CD14-positive monocyte (primary cell): ENCODE measurements around the gene CD96. TPM values are rescaled to one million over a fixed set of nuclear protein-coding genes. Genes with fewer than 3 reads are reported as not detected.

ENCODE experiments used
- DNase-seq, 3 donors: peaks; one replicate each; pipeline ENCODE4 v3.0.0-alpha.2; 2011 to 2022
- H2AFZ ChIP-seq: 2 replicates; pipeline ENCODE4 v1.6.0; 2012; ENCODE audit warnings: mild to moderate bottlenecking, low read depth, low read length, inconsistent platforms; ENCODE audit not compliant: insufficient read depth, poor library complexity, severe bottlenecking
- H3K27ac ChIP-seq, 2 donors: 1 replicate in 1 of 2; 2 replicates in 1 of 2; pipeline ENCODE4 v1.5.1; 2012 to 2013; ENCODE audit warnings: low read length in 2 of 2, control low read depth in 1 of 2, inconsistent platforms in 1 of 2, low read depth in 1 of 2, mild to moderate bottlenecking in 1 of 2
- H3K27me3 ChIP-seq, 2 donors: one replicate each; pipeline versions ENCODE4 v1.6.0 to v1.6.1; 2011 to 2013; ENCODE audit warnings: low read length in 2 of 2; ENCODE audit not compliant: control insufficient read depth in 2 of 2, insufficient read depth in 2 of 2
- H3K36me3 ChIP-seq, 2 donors: replicated peaks in 1 of 2; 1 replicate in 1 of 2; 2 replicates in 1 of 2; pipeline versions ENCODE4 v1.5.1 to v1.6.1; 2012 to 2013; ENCODE audit warnings: low read length in 2 of 2, control low read depth in 1 of 2, inconsistent platforms in 1 of 2, mild to moderate bottlenecking in 1 of 2; ENCODE audit not compliant: insufficient read depth in 2 of 2, control insufficient read depth in 1 of 2
- H3K4me1 ChIP-seq, 2 donors: 1 replicate in 1 of 2; 2 replicates in 1 of 2; pipeline versions ENCODE4 v1.5.1 to v1.6.1; 2012 to 2013; ENCODE audit warnings: low read length in 2 of 2, control low read depth in 1 of 2, inconsistent platforms in 1 of 2, mild to moderate bottlenecking in 1 of 2, moderate library complexity in 1 of 2; ENCODE audit not compliant: insufficient read depth in 2 of 2, control insufficient read depth in 1 of 2
- H3K4me2 ChIP-seq: replicated peaks from 2 replicates; pipeline ENCODE3; 2012; ENCODE audit warnings: low read length, moderate library complexity, mild to moderate bottlenecking; ENCODE audit not compliant: poor library complexity, severe bottlenecking; ENCODE audit errors: extremely low read depth
- H3K4me3 ChIP-seq, 3 experiments: fragments of 200-600 bp in 1 of 3; sonication (generic) in 1 of 3; replicated peaks in 1 of 3; 1 replicate in 2 of 3; 2 replicates in 1 of 3; pipeline ENCODE4 v1.5.1; 2011 to 2013; ENCODE audit warnings: low read length in 3 of 3, mild to moderate bottlenecking in 3 of 3, control low read depth in 2 of 3, low read depth in 2 of 3, inconsistent platforms in 1 of 3, moderate library complexity in 1 of 3
- H3K79me2 ChIP-seq: 2 replicates; pipeline ENCODE4 v1.6.0; 2012; ENCODE audit warnings: mild to moderate bottlenecking, control low read depth, inconsistent platforms, low read length, moderate library complexity; ENCODE audit not compliant: insufficient read depth
- H3K9ac ChIP-seq: 2 replicates; pipeline ENCODE4 v1.6.0; 2017; ENCODE audit warnings: low read length, mild to moderate bottlenecking; ENCODE audit not compliant: insufficient read depth, poor library complexity, severe bottlenecking
- H3K9me3 ChIP-seq, 2 donors: replicated peaks in 1 of 2; 1 replicate in 1 of 2; 2 replicates in 1 of 2; pipeline versions ENCODE4 v1.5.1 to v1.6.1; 2012 to 2013; ENCODE audit warnings: low read length in 2 of 2, control low read depth in 1 of 2; ENCODE audit not compliant: control insufficient read depth in 1 of 2, insufficient read depth in 1 of 2
- H4K20me1 ChIP-seq: 2 replicates; pipeline ENCODE4 v1.6.0; 2012; ENCODE audit warnings: mild to moderate bottlenecking, low read length, control low read depth, moderate library complexity; ENCODE audit not compliant: insufficient read depth
- H3K27ac Mint-ChIP-seq, 7 donors: one replicate each; pipeline ENCODE4 v1.8.0; 2020; ENCODE audit warnings: mild to moderate bottlenecking in 7 of 7, mixed read lengths in 7 of 7, moderate library complexity in 6 of 7, inconsistent platforms in 2 of 7
- H3K27me3 Mint-ChIP-seq, 3 donors: one replicate each; pipeline ENCODE4 v1.8.0; 2021 to 2022; ENCODE audit warnings: low read depth in 3 of 3, mild to moderate bottlenecking in 3 of 3, mixed read lengths in 3 of 3, moderate library complexity in 3 of 3, inconsistent platforms in 1 of 3
- H3K36me3 Mint-ChIP-seq, 2 donors: one replicate each; pipeline ENCODE4 v1.8.0; 2020; ENCODE audit warnings: mixed read lengths in 2 of 2, inconsistent platforms in 1 of 2, mild to moderate bottlenecking in 1 of 2
- H3K4me1 Mint-ChIP-seq: one replicate; pipeline ENCODE4 v1.8.0; 2020; ENCODE audit warnings: mild to moderate bottlenecking, mixed read lengths
- H3K4me3 Mint-ChIP-seq, 2 donors: one replicate each; pipeline ENCODE4 v1.8.0; 2020; ENCODE audit warnings: mild to moderate bottlenecking in 2 of 2, mixed read lengths in 2 of 2, moderate library complexity in 1 of 2
- H3K9me3 Mint-ChIP-seq, 7 donors: one replicate each; pipeline ENCODE4 v1.8.0; 2020 to 2022; ENCODE audit warnings: mixed read lengths in 7 of 7, mild to moderate bottlenecking in 6 of 7, moderate library complexity in 6 of 7, inconsistent platforms in 2 of 7
- CTCF ChIP-seq: fragments of 200-600 bp; IDR thresholded peaks from one replicate; pipeline ENCODE4 v1.8.0; 2022; ENCODE audit warnings: antibody characterized with exemption, mild to moderate bottlenecking
- WGBS: methylation state at CpG from one replicate; pipeline ENCODE4 v1.1.5; 2013; ENCODE audit warnings: missing lambda C conversion rate; ENCODE audit not compliant: insufficient coverage; 5-methylcytosine and 5-hydroxymethylcytosine counted together
- intact Hi-C, 2 donors: fragments of 100-400 bp; cut with micrococcal nuclease; formaldehyde crosslinking; loops; one replicate each; pipeline versions ENCODE4 v1.15.0 to v1.15.1; 2023
- polyA plus RNA-seq, 3 donors: library from polyadenylated mRNA; depleted of rRNA in 1 of 3; unstranded in 2 of 3; stranded (reverse) in 1 of 3; fragments of 300-500 nt in 2 of 3; fragments of >200 nt in 1 of 3; fragmentation: Illumina TruSeq in 2 of 3; gene quantifications; 1 replicate in 2 of 3; 2 replicates in 1 of 3; pipeline ENCODE4 v1.2.3, GENCODE V29; 2012 to 2021

The CD96 gene
- polyA plus RNA-seq, 3 donors: 0.05 to 0.97 (median 0.33) TPM

- no peak overlapping the region for H3K4me3 Mint-ChIP-seq
- Histone ChIP-seq H3K4me1 (peaks cover 26 to 32% of the 10 kb centered on the region in 2 donors), H3K4me3 (no peak overlapping the region), H3K4me2 (no peak overlapping the region), H3K79me2 (no peaks in the 10 kb centered on the region), H3K9ac (no peak overlapping the region), H2AFZ (no peak overlapping the region), H3K27ac (no peak overlapping the region), H3K27me3 (no peaks in the 10 kb centered on the region), H3K9me3 (peaks cover 9 to 11% of the 10 kb centered on the region in 2 donors), H3K36me3 (no peaks in the 10 kb centered on the region), H4K20me1 (no peaks in the 10 kb centered on the region)
- H3K27me3 Mint-ChIP-seq: peaks cover 0 to 4% (median 3%) of the 10 kb centered on the region in 3 donors
- WGBS: 100% methylated on average over 1 of the region's 4 CpGs
- no peak for DNase-seq
- TF ChIP-seq CTCF: no peak
- intact Hi-C loops: no loop called here
- H3K36me3 Mint-ChIP-seq: peaks cover 0 to 5% of the 10 kb centered on the region in 2 donors
- peaks cover 32% of the 10 kb centered on the region for H3K4me1 Mint-ChIP-seq
- H3K27ac Mint-ChIP-seq: no peak overlapping the region
- peaks cover 7 to 29% (median 20%) of the 10 kb centered on the region in 7 donors for H3K9me3 Mint-ChIP-seq
Measured at GRCh38 chr3:111666041-111666735, 124.2 kb downstream of the CD96 start.

GRCh38 chr3:111667170-111667569, 125.2 kb downstream of the CD96 start:
- no peak for TF ChIP-seq CTCF
- Histone ChIP-seq H3K36me3 (no peaks in the 10 kb centered on the region), H3K27ac (peak overlapping the region; percentile 58 to 75), H4K20me1 (no peaks in the 10 kb centered on the region), H3K4me3 (peak overlapping the region in 1 of 3 experiments; percentile 9), H3K4me1 (peaks cover 26 to 32% of the 10 kb centered on the region in 2 donors), H2AFZ (no peak overlapping the region), H3K27me3 (no peaks in the 10 kb centered on the region), H3K9ac (no peak overlapping the region), H3K4me2 (peak overlapping the region; percentile 2), H3K79me2 (no peaks in the 10 kb centered on the region), H3K9me3 (peaks cover under 1 to 1% of the 10 kb centered on the region in 2 donors)
- no peak overlapping the region for H3K4me3 Mint-ChIP-seq
- DNase-seq: no peak
- peaks cover 32% of the 10 kb centered on the region for H3K4me1 Mint-ChIP-seq
- H3K9me3 Mint-ChIP-seq: peaks cover 7 to 22% (median 10%) of the 10 kb centered on the region in 7 donors
- WGBS: no CpG with 5 or more reads among the region's 5 CpGs
- peaks cover 0 to 4% (median 3%) of the 10 kb centered on the region in 3 donors for H3K27me3 Mint-ChIP-seq
- peaks cover 0 to 5% of the 10 kb centered on the region in 2 donors for H3K36me3 Mint-ChIP-seq
- H3K27ac Mint-ChIP-seq: peak overlapping the region; percentile 63 to 92 (median 85)
- intact Hi-C loops: no loop called here
